WTC11 (cell line): ENCODE results near the gene KLHL1. TPM values are rescaled to one million over a fixed set of nuclear protein-coding genes. Genes with fewer than 3 reads are reported as not detected.

Experiments used
- ATAC-seq: fragments of 200-7000 bp; cut with Tn5 transposase; 2 replicates; pipeline ENCODE4 v1.10.0; 2021; ENCODE audit warnings: mild to moderate bottlenecking, moderate library complexity
- CTCF ChIA-PET: fragments of 300-600 bp; sonication (Branson Sonifier 250); formaldehyde crosslinking; loops from one replicate; lab custom pipeline; 2021; ENCODE audit warnings: antibody characterized with exemption; lab: Charles Lee
- POLR2A ChIA-PET: fragments of 350-600 bp; sonication (Branson Sonifier 250); formaldehyde crosslinking; loops from one replicate; lab custom pipeline; 2021; ENCODE audit warnings: antibody characterized with exemption; lab: Charles Lee
- DNase-seq: peaks from one replicate; pipeline ENCODE4 v3.0.0; 2021; ENCODE audit warnings: low spot score
- H3K27ac Mint-ChIP-seq: 2 replicates; pipeline ENCODE4 v1.8.0; 2021; ENCODE audit warnings: mixed read lengths
- H3K27me3 Mint-ChIP-seq: 2 replicates; pipeline ENCODE4 v1.8.0; 2021; ENCODE audit warnings: low read depth, mild to moderate bottlenecking, moderate library complexity, mixed read lengths
- H3K36me3 Mint-ChIP-seq: 2 replicates; pipeline ENCODE4 v1.8.0; 2021; ENCODE audit warnings: mixed read lengths
- H3K4me1 Mint-ChIP-seq: 2 replicates; pipeline ENCODE4 v1.8.0; 2022; ENCODE audit warnings: mixed read lengths
- H3K4me3 Mint-ChIP-seq: 2 replicates; pipeline ENCODE4 v1.8.0; 2021; ENCODE audit warnings: mild to moderate bottlenecking, moderate library complexity, mixed read lengths
- H3K9me3 Mint-ChIP-seq: 2 replicates; pipeline ENCODE4 v1.8.0; 2021; ENCODE audit warnings: mixed read lengths
- CREM ChIP-seq: sonication (generic); formaldehyde crosslinking; IDR thresholded peaks from 2 replicates; pipeline ENCODE4 v1.8.1; 2022; ENCODE audit warnings: mild to moderate bottlenecking, missing genetic modification reagents, moderate library complexity
- ESRRA ChIP-seq: sonication (generic); formaldehyde crosslinking; IDR thresholded peaks from 2 replicates; pipeline ENCODE4 v1.8.1; 2022; ENCODE audit warnings: mild to moderate bottlenecking, missing genetic modification reagents, borderline replicate concordance
- FOXJ3 ChIP-seq: sonication (generic); formaldehyde crosslinking; IDR thresholded peaks from 2 replicates; pipeline ENCODE4 v1.9.0; 2021; ENCODE audit warnings: missing genetic modification reagents, mild to moderate bottlenecking, borderline replicate concordance
- IRF2 ChIP-seq: sonication (generic); formaldehyde crosslinking; IDR thresholded peaks from 2 replicates; pipeline ENCODE4 v1.8.0; 2022; ENCODE audit warnings: low read depth, missing genetic modification reagents, borderline replicate concordance
- JUN ChIP-seq: sonication (generic); formaldehyde crosslinking; IDR thresholded peaks from 2 replicates; pipeline ENCODE4 v1.8.0; 2023; ENCODE audit warnings: mild to moderate bottlenecking, missing genetic modification reagents
- KAT7 ChIP-seq: sonication (generic); formaldehyde crosslinking; IDR thresholded peaks from 2 replicates; pipeline ENCODE4 v1.8.1; 2023; ENCODE audit warnings: missing genetic modification reagents, mild to moderate bottlenecking, borderline replicate concordance
- MXD4 ChIP-seq: fragments of 250-450 bp; sonication (Bioruptor Pico); IDR thresholded peaks from 2 replicates; pipeline ENCODE4 v1.8.0; 2021; ENCODE audit warnings: mild to moderate bottlenecking, moderate library complexity, borderline replicate concordance
- MYBL2 ChIP-seq: sonication (generic); formaldehyde crosslinking; IDR thresholded peaks from 2 replicates; pipeline ENCODE4 v1.8.1; 2023; ENCODE audit warnings: mild to moderate bottlenecking, moderate library complexity, missing genetic modification reagents
- NFE2L1 ChIP-seq: sonication (generic); formaldehyde crosslinking; IDR thresholded peaks from 2 replicates; pipeline ENCODE4 v1.8.1; 2023; ENCODE audit warnings: missing genetic modification reagents
- NR1H2 ChIP-seq: sonication (generic); formaldehyde crosslinking; IDR thresholded peaks from 2 replicates; pipeline ENCODE4 v1.9.0; 2021; ENCODE audit warnings: mild to moderate bottlenecking, moderate library complexity, missing genetic modification reagents
- OVOL2 ChIP-seq: fragments of 250-450 bp; sonication (Bioruptor Pico); IDR thresholded peaks from 2 replicates; pipeline ENCODE4 v1.9.0; 2021; ENCODE audit warnings: mild to moderate bottlenecking, borderline replicate concordance
- RORB ChIP-seq: fragments of 250-450 bp; sonication (Bioruptor Pico); IDR thresholded peaks from 2 replicates; pipeline ENCODE4 v1.9.0; 2021; ENCODE audit warnings: mild to moderate bottlenecking
- SOX15 ChIP-seq: fragments of 250-450 bp; sonication (Bioruptor Pico); IDR thresholded peaks from 2 replicates; pipeline ENCODE4 v1.9.0; 2021; ENCODE audit warnings: mild to moderate bottlenecking
- TEAD1 ChIP-seq: sonication (generic); formaldehyde crosslinking; IDR thresholded peaks from 2 replicates; pipeline ENCODE4 v1.8.0; 2022; ENCODE audit warnings: mild to moderate bottlenecking, missing genetic modification reagents
- ZNF138 ChIP-seq: sonication (generic); formaldehyde crosslinking; conservative IDR thresholded peaks from 2 replicates; pipeline ENCODE4 v1.8.1; 2022; ENCODE audit warnings: mild to moderate bottlenecking, moderate library complexity, missing genetic modification reagents
- ZNF396 ChIP-seq: fragments of 250-450 bp; sonication (Bioruptor Pico); IDR thresholded peaks from 2 replicates; pipeline ENCODE4 v1.8.0; 2021; ENCODE audit warnings: mild to moderate bottlenecking, moderate library complexity, borderline replicate concordance
- total RNA-seq: library from RNA; stranded (reverse); gene quantifications from 3 replicates; pipeline ENCODE4 v1.2.3, GENCODE V29; 2021
- TF ChIP-seq, protein P1 (sequence below): sonication (generic); formaldehyde crosslinking; IDR thresholded peaks from 2 replicates; pipeline ENCODE4 v1.8.1; 2023; ENCODE audit warnings: mild to moderate bottlenecking, missing genetic modification reagents, moderate library complexity
- TF ChIP-seq, protein P2 (sequence below): sonication (generic); formaldehyde crosslinking; IDR thresholded peaks from 2 replicates; pipeline ENCODE4 v1.8.0; 2022; ENCODE audit warnings: missing genetic modification reagents
- TF ChIP-seq, protein P3 (sequence below): sonication (generic); formaldehyde crosslinking; IDR thresholded peaks from 2 replicates; pipeline ENCODE4 v1.8.0; 2022; ENCODE audit warnings: mild to moderate bottlenecking, missing genetic modification reagents
- TF ChIP-seq, protein P4 (sequence below): sonication (generic); formaldehyde crosslinking; conservative IDR thresholded peaks from 2 replicates; pipeline ENCODE4 v1.8.1; 2022; ENCODE audit warnings: mild to moderate bottlenecking, missing genetic modification reagents
- TF ChIP-seq, protein P5 (sequence below): fragments of 250-450 bp; sonication (Bioruptor Pico); IDR thresholded peaks from 2 replicates; pipeline ENCODE4 v1.9.0; 2021; ENCODE audit warnings: mild to moderate bottlenecking
- TF ChIP-seq, protein P6 (sequence below): sonication (generic); formaldehyde crosslinking; IDR thresholded peaks from 2 replicates; pipeline ENCODE4 v1.8.1; 2022; ENCODE audit warnings: low read depth, missing genetic modification reagents, borderline replicate concordance
- TF ChIP-seq, protein P7 (sequence below): sonication (generic); formaldehyde crosslinking; IDR thresholded peaks from 2 replicates; pipeline ENCODE4 v1.8.1; 2023; ENCODE audit warnings: mild to moderate bottlenecking, missing genetic modification reagents

KLHL1 gene
- total RNA-seq, 1 experiment from 2014 or later = not detected

DNA sequence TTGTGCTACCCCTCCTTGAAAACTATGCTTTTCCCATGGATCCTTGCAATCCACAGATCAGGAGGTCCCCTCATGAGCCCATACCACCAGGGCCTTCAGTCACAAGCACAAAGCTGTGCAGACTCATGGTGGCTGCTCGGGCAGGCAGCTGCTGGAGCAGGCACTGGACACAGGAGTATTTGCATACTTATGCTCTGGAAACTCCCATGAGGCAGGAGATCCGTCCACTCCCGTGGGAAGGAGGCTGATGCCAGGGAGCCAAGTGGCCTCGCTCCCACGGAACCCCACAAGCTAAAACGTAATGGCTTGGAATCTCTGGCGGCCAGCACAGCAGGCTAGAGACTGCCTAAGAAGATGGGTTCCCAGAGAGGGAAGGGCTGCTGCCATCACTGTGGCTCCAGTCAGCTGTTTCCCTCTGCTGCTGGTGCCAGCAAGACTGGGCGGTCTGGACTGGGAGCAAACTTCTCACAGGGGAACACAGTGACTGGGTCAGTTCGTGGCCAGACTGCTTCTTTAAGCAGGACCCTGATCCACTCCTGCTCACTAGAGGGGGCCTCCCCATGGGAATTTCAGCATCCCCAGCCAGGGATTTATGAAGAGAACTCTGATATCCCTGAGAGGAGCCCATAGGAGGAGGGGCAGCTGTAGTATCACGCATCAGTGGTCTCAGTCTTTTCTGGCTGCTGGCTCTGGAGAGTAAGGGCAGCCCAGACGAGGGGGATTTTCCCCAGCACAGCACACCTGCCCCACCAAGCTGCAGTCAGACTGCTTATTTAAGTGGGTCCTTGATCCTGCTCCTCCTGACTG lies 370.9 kb downstream of the KLHL1 start:
- DNase-seq = no peak
- no peak overlapping the region for H3K27ac Mint-ChIP-seq
- TF ChIP-seq, protein P1, sequence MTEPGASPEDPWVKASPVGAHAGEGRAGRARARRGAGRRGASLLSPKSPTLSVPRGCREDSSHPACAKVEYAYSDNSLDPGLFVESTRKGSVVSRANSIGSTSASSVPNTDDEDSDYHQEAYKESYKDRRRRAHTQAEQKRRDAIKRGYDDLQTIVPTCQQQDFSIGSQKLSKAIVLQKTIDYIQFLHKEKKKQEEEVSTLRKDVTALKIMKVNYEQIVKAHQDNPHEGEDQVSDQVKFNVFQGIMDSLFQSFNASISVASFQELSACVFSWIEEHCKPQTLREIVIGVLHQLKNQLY (CRISPR knock-in tag) = no peak
- no peak for TF ChIP-seq OVOL2 (CRISPR knock-in tag)
- ATAC-seq = no peak
- H3K36me3 Mint-ChIP-seq = no peaks in the 10 kb centered on the region
- no peaks in the 10 kb centered on the region for H3K4me1 Mint-ChIP-seq
- no peak overlapping the region for H3K4me3 Mint-ChIP-seq
- ChIA-PET POLR2A (no interaction called here), CTCF (no interaction called here)
- no peaks in the 10 kb centered on the region for H3K27me3 Mint-ChIP-seq
- no peaks in the 10 kb centered on the region for H3K9me3 Mint-ChIP-seq

DNA sequence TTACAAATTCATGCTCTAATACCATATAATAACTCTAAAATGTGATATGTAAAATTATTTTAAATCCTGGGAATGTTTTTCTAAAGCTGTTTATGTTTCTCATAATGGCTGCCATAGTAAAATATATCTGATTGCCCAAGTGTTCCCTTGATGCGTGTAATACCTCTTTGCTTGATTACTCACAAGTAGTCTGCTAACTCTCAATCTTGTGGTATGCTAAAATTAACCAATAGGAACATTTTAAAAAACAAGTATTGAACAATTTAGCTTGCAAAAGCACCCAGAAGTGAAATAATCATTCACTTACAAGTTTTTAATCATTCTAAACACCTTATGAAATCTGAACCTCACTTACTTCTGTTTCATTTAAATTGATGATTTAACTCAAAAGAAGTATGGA lies 386.6 kb downstream of the KLHL1 start:
- H3K4me1 Mint-ChIP-seq = no peaks in the 10 kb centered on the region
- ATAC-seq = no peak

DNA sequence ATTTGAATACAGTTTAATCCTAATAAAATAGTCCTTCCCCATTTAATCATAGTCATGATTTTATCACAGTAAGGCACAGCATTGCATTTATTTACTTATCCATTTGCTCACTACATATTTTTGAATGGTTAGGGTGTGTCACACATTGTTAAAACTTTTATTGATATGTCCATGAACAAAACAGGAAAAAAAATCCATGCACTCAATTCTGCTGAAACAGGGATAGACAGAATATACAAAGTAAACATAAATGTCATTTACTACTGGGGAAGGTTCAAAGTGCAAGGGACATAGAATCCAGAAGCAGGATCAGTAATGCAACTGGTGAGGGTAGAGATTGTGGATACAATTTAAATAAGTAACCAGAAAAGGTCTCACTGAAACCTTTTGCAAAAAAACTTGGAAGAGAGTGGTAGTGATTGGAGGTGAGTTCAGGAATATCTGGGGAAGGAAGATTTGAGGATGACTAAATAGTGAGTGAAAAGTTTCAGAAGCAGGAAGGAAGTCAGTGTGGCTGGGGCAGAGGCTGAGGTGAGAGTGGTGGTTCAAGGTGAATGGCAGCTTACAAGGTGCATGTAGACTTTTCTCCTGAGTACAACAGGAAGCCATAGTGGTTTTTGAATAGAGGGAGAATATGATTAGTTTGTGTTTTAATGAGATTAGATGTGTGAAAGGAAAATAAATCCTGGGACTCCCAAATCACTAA lies 387.8 kb downstream of the KLHL1 start:
- DNase-seq = no peak
- Mint-ChIP-seq H3K4me3 (no peak overlapping the region), H3K9me3 (no peaks in the 10 kb centered on the region), H3K4me1 (no peaks in the 10 kb centered on the region), H3K27ac (no peak overlapping the region; the same call in 1 of the 2 replicates), H3K36me3 (no peaks in the 10 kb centered on the region), H3K27me3 (no peaks in the 10 kb centered on the region)
- CTCF ChIA-PET = no interaction called here
- POLR2A ChIA-PET = no interaction called here
- no peak for ATAC-seq
- TF ChIP-seq JUN = no peak
- TF ChIP-seq, protein P2, sequence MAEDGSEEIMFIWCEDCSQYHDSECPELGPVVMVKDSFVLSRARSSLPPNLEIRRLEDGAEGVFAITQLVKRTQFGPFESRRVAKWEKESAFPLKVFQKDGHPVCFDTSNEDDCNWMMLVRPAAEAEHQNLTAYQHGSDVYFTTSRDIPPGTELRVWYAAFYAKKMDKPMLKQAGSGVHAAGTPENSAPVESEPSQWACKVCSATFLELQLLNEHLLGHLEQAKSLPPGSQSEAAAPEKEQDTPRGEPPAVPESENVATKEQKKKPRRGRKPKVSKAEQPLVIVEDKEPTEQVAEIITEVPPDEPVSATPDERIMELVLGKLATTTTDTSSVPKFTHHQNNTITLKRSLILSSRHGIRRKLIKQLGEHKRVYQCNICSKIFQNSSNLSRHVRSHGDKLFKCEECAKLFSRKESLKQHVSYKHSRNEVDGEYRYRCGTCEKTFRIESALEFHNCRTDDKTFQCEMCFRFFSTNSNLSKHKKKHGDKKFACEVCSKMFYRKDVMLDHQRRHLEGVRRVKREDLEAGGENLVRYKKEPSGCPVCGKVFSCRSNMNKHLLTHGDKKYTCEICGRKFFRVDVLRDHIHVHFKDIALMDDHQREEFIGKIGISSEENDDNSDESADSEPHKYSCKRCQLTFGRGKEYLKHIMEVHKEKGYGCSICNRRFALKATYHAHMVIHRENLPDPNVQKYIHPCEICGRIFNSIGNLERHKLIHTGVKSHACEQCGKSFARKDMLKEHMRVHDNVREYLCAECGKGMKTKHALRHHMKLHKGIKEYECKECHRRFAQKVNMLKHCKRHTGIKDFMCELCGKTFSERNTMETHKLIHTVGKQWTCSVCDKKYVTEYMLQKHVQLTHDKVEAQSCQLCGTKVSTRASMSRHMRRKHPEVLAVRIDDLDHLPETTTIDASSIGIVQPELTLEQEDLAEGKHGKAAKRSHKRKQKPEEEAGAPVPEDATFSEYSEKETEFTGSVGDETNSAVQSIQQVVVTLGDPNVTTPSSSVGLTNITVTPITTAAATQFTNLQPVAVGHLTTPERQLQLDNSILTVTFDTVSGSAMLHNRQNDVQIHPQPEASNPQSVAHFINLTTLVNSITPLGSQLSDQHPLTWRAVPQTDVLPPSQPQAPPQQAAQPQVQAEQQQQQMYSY (CRISPR knock-in tag) = no peak
- no peak for TF ChIP-seq TEAD1 (CRISPR knock-in tag)
- TF ChIP-seq, protein P3, sequence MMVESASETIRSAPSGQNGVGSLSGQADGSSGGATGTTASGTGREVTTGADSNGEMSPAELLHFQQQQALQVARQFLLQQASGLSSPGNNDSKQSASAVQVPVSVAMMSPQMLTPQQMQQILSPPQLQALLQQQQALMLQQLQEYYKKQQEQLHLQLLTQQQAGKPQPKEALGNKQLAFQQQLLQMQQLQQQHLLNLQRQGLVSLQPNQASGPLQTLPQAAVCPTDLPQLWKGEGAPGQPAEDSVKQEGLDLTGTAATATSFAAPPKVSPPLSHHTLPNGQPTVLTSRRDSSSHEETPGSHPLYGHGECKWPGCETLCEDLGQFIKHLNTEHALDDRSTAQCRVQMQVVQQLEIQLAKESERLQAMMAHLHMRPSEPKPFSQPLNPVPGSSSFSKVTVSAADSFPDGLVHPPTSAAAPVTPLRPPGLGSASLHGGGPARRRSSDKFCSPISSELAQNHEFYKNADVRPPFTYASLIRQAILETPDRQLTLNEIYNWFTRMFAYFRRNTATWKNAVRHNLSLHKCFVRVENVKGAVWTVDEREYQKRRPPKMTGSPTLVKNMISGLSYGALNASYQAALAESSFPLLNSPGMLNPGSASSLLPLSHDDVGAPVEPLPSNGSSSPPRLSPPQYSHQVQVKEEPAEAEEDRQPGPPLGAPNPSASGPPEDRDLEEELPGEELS (CRISPR knock-in tag) = no peak
- TF ChIP-seq KAT7 (CRISPR knock-in tag) = no peak
- TF ChIP-seq RORB (CRISPR knock-in tag) = no peak
- no peak for TF ChIP-seq OVOL2 (CRISPR knock-in tag)
- no peak for TF ChIP-seq CREM
- TF ChIP-seq ZNF396 (CRISPR knock-in tag) = no peak

More for the DNA sequence above, 386.6 kb downstream of the KLHL1 start:
- TF ChIP-seq, protein P4, sequence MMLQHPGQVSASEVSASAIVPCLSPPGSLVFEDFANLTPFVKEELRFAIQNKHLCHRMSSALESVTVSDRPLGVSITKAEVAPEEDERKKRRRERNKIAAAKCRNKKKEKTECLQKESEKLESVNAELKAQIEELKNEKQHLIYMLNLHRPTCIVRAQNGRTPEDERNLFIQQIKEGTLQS = no peak
- TF ChIP-seq IRF2 (CRISPR knock-in tag) (no peak), MXD4 (CRISPR knock-in tag) (no peak), JUN (no peak), SOX15 (CRISPR knock-in tag) (no peak), ESRRA (CRISPR knock-in tag) (no peak), ZNF138 (CRISPR knock-in tag) (no peak), NR1H2 (no peak), NFE2L1 (no peak), MYBL2 (CRISPR knock-in tag) (no peak), FOXJ3 (no peak)
- TF ChIP-seq, protein P5, sequence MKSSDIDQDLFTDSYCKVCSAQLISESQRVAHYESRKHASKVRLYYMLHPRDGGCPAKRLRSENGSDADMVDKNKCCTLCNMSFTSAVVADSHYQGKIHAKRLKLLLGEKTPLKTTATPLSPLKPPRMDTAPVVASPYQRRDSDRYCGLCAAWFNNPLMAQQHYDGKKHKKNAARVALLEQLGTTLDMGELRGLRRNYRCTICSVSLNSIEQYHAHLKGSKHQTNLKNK (CRISPR knock-in tag) = no peak
- TF ChIP-seq, protein P6, sequence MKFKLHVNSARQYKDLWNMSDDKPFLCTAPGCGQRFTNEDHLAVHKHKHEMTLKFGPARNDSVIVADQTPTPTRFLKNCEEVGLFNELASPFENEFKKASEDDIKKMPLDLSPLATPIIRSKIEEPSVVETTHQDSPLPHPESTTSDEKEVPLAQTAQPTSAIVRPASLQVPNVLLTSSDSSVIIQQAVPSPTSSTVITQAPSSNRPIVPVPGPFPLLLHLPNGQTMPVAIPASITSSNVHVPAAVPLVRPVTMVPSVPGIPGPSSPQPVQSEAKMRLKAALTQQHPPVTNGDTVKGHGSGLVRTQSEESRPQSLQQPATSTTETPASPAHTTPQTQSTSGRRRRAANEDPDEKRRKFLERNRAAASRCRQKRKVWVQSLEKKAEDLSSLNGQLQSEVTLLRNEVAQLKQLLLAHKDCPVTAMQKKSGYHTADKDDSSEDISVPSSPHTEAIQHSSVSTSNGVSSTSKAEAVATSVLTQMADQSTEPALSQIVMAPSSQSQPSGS (CRISPR knock-in tag) = no peak
- TF ChIP-seq, protein P7, sequence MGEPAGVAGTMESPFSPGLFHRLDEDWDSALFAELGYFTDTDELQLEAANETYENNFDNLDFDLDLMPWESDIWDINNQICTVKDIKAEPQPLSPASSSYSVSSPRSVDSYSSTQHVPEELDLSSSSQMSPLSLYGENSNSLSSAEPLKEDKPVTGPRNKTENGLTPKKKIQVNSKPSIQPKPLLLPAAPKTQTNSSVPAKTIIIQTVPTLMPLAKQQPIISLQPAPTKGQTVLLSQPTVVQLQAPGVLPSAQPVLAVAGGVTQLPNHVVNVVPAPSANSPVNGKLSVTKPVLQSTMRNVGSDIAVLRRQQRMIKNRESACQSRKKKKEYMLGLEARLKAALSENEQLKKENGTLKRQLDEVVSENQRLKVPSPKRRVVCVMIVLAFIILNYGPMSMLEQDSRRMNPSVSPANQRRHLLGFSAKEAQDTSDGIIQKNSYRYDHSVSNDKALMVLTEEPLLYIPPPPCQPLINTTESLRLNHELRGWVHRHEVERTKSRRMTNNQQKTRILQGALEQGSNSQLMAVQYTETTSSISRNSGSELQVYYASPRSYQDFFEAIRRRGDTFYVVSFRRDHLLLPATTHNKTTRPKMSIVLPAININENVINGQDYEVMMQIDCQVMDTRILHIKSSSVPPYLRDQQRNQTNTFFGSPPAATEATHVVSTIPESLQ (CRISPR knock-in tag) = no peak
- no peaks in the 10 kb centered on the region for H3K36me3 Mint-ChIP-seq
- H3K9me3 Mint-ChIP-seq = no peaks in the 10 kb centered on the region
- no peak for DNase-seq
- no peaks in the 10 kb centered on the region for H3K27me3 Mint-ChIP-seq
- POLR2A ChIA-PET = no interaction called here
- no peak overlapping the region for H3K27ac Mint-ChIP-seq
- CTCF ChIA-PET = no interaction called here
- H3K4me3 Mint-ChIP-seq = no peak overlapping the region
